HCT116 (cell line): ENCODE results near the gene ADGRB3. TPM values are rescaled to one million over a fixed set of nuclear protein-coding genes. Genes with fewer than 3 reads are reported as not detected.

ENCODE experiments used
- ATAC-seq: fragments of 200-7000 bp; cut with Tn5 transposase; 2 replicates; pipeline ENCODE4 v1.9.1; 2020; ENCODE audit warnings: mild to moderate bottlenecking, moderate library complexity
- BruUV-seq: library from RNA; stranded (reverse); fragments of 400-500 nt; replicated peaks from 2 replicates; lab custom pipeline; 2021; lab: Mats Ljungman, UMichigan
- CTCF ChIA-PET: fragments of 300-600 bp; sonication (Branson Sonifier 250); formaldehyde crosslinking; loops from one replicate; lab custom pipeline; 2021; ENCODE audit warnings: antibody characterized with exemption; lab: Charles Lee
- POLR2A ChIA-PET: fragments of 300-600, 350-600 bp; sonication (Branson Sonifier 250); formaldehyde crosslinking; loops from one replicate; lab custom pipeline; 2021; ENCODE audit warnings: antibody characterized with exemption; lab: Charles Lee
- RAD21 ChIA-PET, 2 experiments: fragments of 300-600 bp; sonication (Branson Sonifier 250); formaldehyde crosslinking; loops; one replicate each; lab custom pipeline; 2023; ENCODE audit warnings: low total read pairs in 2 of 2; ENCODE audit not compliant: uncharacterized antibody in 2 of 2, unreplicated experiment in 2 of 2, low non-redundant PET in 1 of 2; lab: Charles Lee
- DNase-seq: peaks from one replicate; pipeline ENCODE4 v3.0.0-alpha.2; 2010; ENCODE audit warnings: low read depth, low spot score
- H2AFZ ChIP-seq: fragments of 200-600 bp; shearing (Covaris generic), sonication (generic); 2 replicates; pipeline ENCODE4 v1.6.1; 2017; ENCODE audit warnings: low read depth, mixed run types, mixed read lengths, antibody characterized with exemption, low read length; ENCODE audit not compliant: poor library complexity, severe bottlenecking
- H3K27ac ChIP-seq: 2 replicates; pipeline ENCODE4 v1.5.1; 2012; ENCODE audit warnings: low read depth, low read length
- H3K27me3 ChIP-seq: fragments of 200-600 bp; sonication (generic); 2 replicates; pipeline ENCODE4 v1.6.1; 2016; ENCODE audit warnings: mixed run types, low read length, mixed read lengths; ENCODE audit not compliant: insufficient read depth
- H3K36me3 ChIP-seq, 2 experiments: fragments of 200-500 bp in 1 of 2; fragments of 200-600 bp in 1 of 2; sonication (Bioruptor generic) in 1 of 2; sonication (generic) in 1 of 2; 2 replicates each; pipeline versions ENCODE4 v1.5.1 to v1.6.1; 2014 to 2016; ENCODE audit warnings: low read length in 2 of 2, inconsistent platforms in 1 of 2, mixed read lengths in 1 of 2, mixed run types in 1 of 2; ENCODE audit not compliant: insufficient read depth in 2 of 2, control insufficient read depth in 1 of 2
- H3K4me1 ChIP-seq, 2 experiments: fragments of 200-600 bp in 1 of 2; sonication (generic) in 1 of 2; 2 replicates each; pipeline versions ENCODE4 v1.5.1 to v1.6.1; 2012 to 2017; ENCODE audit warnings: low read length in 2 of 2, inconsistent platforms in 1 of 2, mild to moderate bottlenecking in 1 of 2, mixed read lengths in 1 of 2, mixed run types in 1 of 2, moderate library complexity in 1 of 2; ENCODE audit not compliant: insufficient read depth in 2 of 2, control insufficient read depth in 1 of 2
- H3K4me2 ChIP-seq: fragments of 200-600 bp; sonication (generic); 2 replicates; pipeline ENCODE4 v1.6.1; 2017; ENCODE audit warnings: mixed run types, low read length, mixed read lengths
- H3K4me3 ChIP-seq, 2 experiments: fragments of 200-600 bp in 1 of 2; sonication (generic) in 1 of 2; replicated peaks in 1 of 2; 2 replicates each; pipeline ENCODE4 v1.5.1; 2011 to 2016; ENCODE audit warnings: low read length in 2 of 2, control low read depth in 1 of 2, low read depth in 1 of 2, mild to moderate bottlenecking in 1 of 2, mixed read lengths in 1 of 2, mixed run types in 1 of 2
- H3K79me2 ChIP-seq: fragments of 200-600 bp; sonication (generic); 2 replicates; pipeline ENCODE4 v1.6.1; 2017; ENCODE audit warnings: mild to moderate bottlenecking, mixed run types, low read length, moderate library complexity, mixed read lengths; ENCODE audit not compliant: insufficient read depth
- H3K9ac ChIP-seq: fragments of 200-600 bp; sonication (generic); 2 replicates; pipeline ENCODE4 v1.6.1; 2016; ENCODE audit warnings: low read length, mixed read lengths
- H3K9me2 ChIP-seq: fragments of 200-600 bp; sonication (generic), shearing (Covaris generic); 2 replicates; pipeline ENCODE4 v1.6.1; 2017; ENCODE audit warnings: mixed run types, mild to moderate bottlenecking, moderate library complexity; ENCODE audit not compliant: insufficient read depth
- H3K9me3 ChIP-seq, 2 experiments: fragments of 200-500 bp in 1 of 2; fragments of 200-600 bp in 1 of 2; sonication (Bioruptor generic) in 1 of 2; sonication (generic) in 1 of 2; 2 replicates each; pipeline ENCODE4 v1.6.1; 2014 to 2017; ENCODE audit warnings: low read length in 2 of 2, mixed read lengths in 2 of 2, inconsistent platforms in 1 of 2, low read depth in 1 of 2, mild to moderate bottlenecking in 1 of 2, mixed run types in 1 of 2, moderate library complexity in 1 of 2; ENCODE audit not compliant: control insufficient read depth in 1 of 2, insufficient read depth in 1 of 2
- H4K20me1 ChIP-seq: fragments of 200-600 bp; sonication (generic), shearing (Covaris generic); 2 replicates; pipeline ENCODE4 v1.6.1; 2017; ENCODE audit warnings: mixed run types, mild to moderate bottlenecking, moderate library complexity; ENCODE audit not compliant: insufficient read depth
- ATF3 ChIP-seq: IDR thresholded peaks from 2 replicates; pipeline ENCODE4 v1.6.1; 2012
- CBX3 ChIP-seq: IDR thresholded peaks from 2 replicates; pipeline ENCODE4 v1.6.1; 2012; ENCODE audit warnings: low read depth
- CEBPB ChIP-seq: IDR thresholded peaks from 2 replicates; pipeline ENCODE4 v1.6.1; 2012; ENCODE audit warnings: low read depth
- CTCF ChIP-seq, 3 experiments: fragments of 200-600 bp in 1 of 3; sonication (generic) in 1 of 3; IDR thresholded peaks in 2 of 3; conservative IDR thresholded peaks in 1 of 3; 2 replicates each; pipeline ENCODE4 v1.5.1; 2012 to 2017; ENCODE audit warnings: low read depth in 2 of 3, low read length in 2 of 3, antibody characterized with exemption in 1 of 3, borderline replicate concordance in 1 of 3, control low read depth in 1 of 3, mild to moderate bottlenecking in 1 of 3, mixed read lengths in 1 of 3, mixed run types in 1 of 3, moderate library complexity in 1 of 3; ENCODE audit not compliant: insufficient read depth in 1 of 3
- EGR1 ChIP-seq: IDR thresholded peaks from 2 replicates; pipeline ENCODE4 v1.6.1; 2012; ENCODE audit warnings: low read depth
- ELF1 ChIP-seq: IDR thresholded peaks from 2 replicates; pipeline ENCODE4 v1.6.1; 2012; ENCODE audit warnings: low read depth, borderline replicate concordance
- FOSL1 ChIP-seq: IDR thresholded peaks from 2 replicates; pipeline ENCODE4 v1.6.1; 2012; ENCODE audit warnings: low read depth
- POLR2A ChIP-seq: IDR thresholded peaks from 2 replicates; pipeline ENCODE4 v1.7.0; 2011; ENCODE audit warnings: borderline replicate concordance; ENCODE audit not compliant: insufficient read depth, insufficient read length; ENCODE audit errors: extremely low read depth
- POLR2AphosphoS5 ChIP-seq: IDR thresholded peaks from 2 replicates; pipeline ENCODE4 v1.6.1; 2011; ENCODE audit warnings: mild to moderate bottlenecking, low read depth, low read length, moderate library complexity
- RAD21 ChIP-seq: IDR thresholded peaks from 2 replicates; pipeline ENCODE4 v1.6.1; 2012; ENCODE audit warnings: low read depth, mild to moderate bottlenecking
- REST ChIP-seq: IDR thresholded peaks from 2 replicates; pipeline ENCODE4 v1.6.1; 2012; ENCODE audit warnings: low read depth
- SIN3A ChIP-seq: IDR thresholded peaks from 2 replicates; pipeline ENCODE4 v1.6.1; 2012; ENCODE audit warnings: low read depth
- SP1 ChIP-seq: IDR thresholded peaks from 2 replicates; pipeline ENCODE4 v1.6.1; 2012; ENCODE audit warnings: low read depth
- TCF7L2 ChIP-seq: IDR thresholded peaks from 2 replicates; pipeline ENCODE4 v1.7.0; 2011; ENCODE audit warnings: borderline replicate concordance, inconsistent platforms; ENCODE audit not compliant: insufficient read depth, insufficient read length; ENCODE audit errors: extremely low read depth
- ZFX ChIP-seq: fragments of 450-650 bp; IDR thresholded peaks from 2 replicates; pipeline ENCODE4 v1.6.1; 2017
- ZNF274 ChIP-seq: fragments of 200-500 bp; sonication (Bioruptor generic); IDR thresholded peaks from 2 replicates; pipeline ENCODE4 v1.6.1; 2014; ENCODE audit warnings: mild to moderate bottlenecking, low read depth, low read length, inconsistent platforms
- intact Hi-C: fragments of 100-400 bp; cut with micrococcal nuclease; formaldehyde crosslinking; loops from 2 replicates; pipeline ENCODE4 v1.10.0; 2022
- total RNA-seq: library from RNA; stranded (reverse); gene quantifications from one replicate; pipeline ENCODE4 v1.2.1, GENCODE V29; 2021; ENCODE audit not compliant: unreplicated experiment

The ADGRB3 gene
- total RNA-seq, 1 experiment from 2014 or later: not detected

- no peaks in the 10 kb centered on the region for H3K9me2 ChIP-seq
- ChIA-PET POLR2A (no interaction called here), CTCF (no interaction called here), RAD21 (no interaction called here)
- TF ChIP-seq POLR2AphosphoS5: no peak
- no peak for TF ChIP-seq REST
- TF ChIP-seq EGR1: no peak
- TF ChIP-seq CEBPB: no peak
- no peak for TF ChIP-seq SP1
- H3K27me3 ChIP-seq: no peaks in the 10 kb centered on the region
- no peak overlapping the region for H3K4me2 ChIP-seq
- no peak overlapping the region for H3K27ac ChIP-seq
- H4K20me1 ChIP-seq: no peaks in the 10 kb centered on the region
- no peak overlapping the region for H3K9ac ChIP-seq
- H3K36me3 ChIP-seq: no peaks in the 10 kb centered on the region
- no peaks in the 10 kb centered on the region for H3K79me2 ChIP-seq
- BruUV-seq: no TSS peak
- no peak overlapping the region for H2AFZ ChIP-seq
- H3K4me1 ChIP-seq: no peaks in the 10 kb centered on the region
- intact Hi-C loops: no loop called here
- DNase-seq: no peak
- no peak overlapping the region for H3K4me3 ChIP-seq
- ATAC-seq: no peak
- peaks cover 7 to 16% of the 10 kb centered on the region in 2 experiments; a peak in 2 of 4 replicates for H3K9me3 ChIP-seq
Observed at GRCh38 chr6:69392745-69393144, 757.7 kb downstream of the ADGRB3 start.

DNA sequence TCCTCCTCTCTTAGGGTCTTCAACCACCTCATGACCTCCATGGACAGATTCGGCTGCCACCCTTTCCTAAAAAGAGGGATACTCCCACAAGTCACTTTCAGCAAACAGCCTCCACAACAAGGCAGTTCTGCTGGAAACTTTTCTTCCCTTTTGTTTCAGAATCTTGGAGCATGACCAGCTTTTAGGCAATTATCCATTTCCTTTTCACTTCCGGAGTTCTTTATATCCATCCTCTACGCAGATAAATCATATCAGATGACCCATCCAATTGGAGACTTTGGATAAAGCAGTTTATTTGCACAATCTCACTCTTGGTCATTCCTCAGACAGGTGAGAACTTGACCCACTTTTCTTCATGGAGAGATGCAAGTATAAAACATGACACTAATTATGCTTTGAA lies 763.2 kb downstream of the ADGRB3 start:
- no peak for ATAC-seq
- Histone ChIP-seq H4K20me1 (no peaks in the 10 kb centered on the region), H3K27me3 (no peaks in the 10 kb centered on the region), H3K4me2 (no peak overlapping the region), H3K79me2 (no peaks in the 10 kb centered on the region), H3K4me1 (no peaks in the 10 kb centered on the region), H3K9me3 (peaks cover 6% of the 10 kb centered on the region in 2 experiments; a peak in 2 of 4 replicates), H3K9ac (no peak overlapping the region), H3K27ac (no peak overlapping the region), H3K4me3 (no peak overlapping the region), H2AFZ (no peak overlapping the region), H3K9me2 (no peaks in the 10 kb centered on the region), H3K36me3 (no peaks in the 10 kb centered on the region)
- ChIA-PET POLR2A (no interaction called here), RAD21 (no interaction called here), CTCF (no interaction called here)
- DNase-seq: no peak
- BruUV-seq: no TSS peak
- intact Hi-C loops: no loop called here
- TF ChIP-seq FOSL1 (no peak), ZFX (no peak), CBX3 (no peak), CEBPB (no peak), POLR2AphosphoS5 (no peak), ZNF274 (no peak), POLR2A (no peak), TCF7L2 (no peak), CTCF (IDR thresholded peaks at IDR 0.05 in 2 of 3, conservative IDR thresholded peaks at IDR 0.05 in 1 of 3; ENCODE audit: borderline replicate concordance in 1 of 3, insufficient read depth in 1 of 3, low read depth in 2 of 3, low read length in 2 of 3) (no peak), ATF3 (no peak), ELF1 (no peak), RAD21 (no peak), SIN3A (no peak)
